IMR-90 (cell line): ENCODE measurements around the gene SLC16A8. TPM values are rescaled to one million over a fixed set of nuclear protein-coding genes. Genes with fewer than 3 reads are reported as not detected.

Source experiments
- ATAC-seq: fragments of 200-7000 bp; cut with Tn5 transposase; 2 replicates; pipeline ENCODE4 v1.9.1; 2020; ENCODE audit warnings: low read depth, mild to moderate bottlenecking, moderate library complexity
- BruUV-seq: library from RNA; stranded (reverse); fragments of 400-500 nt; replicated peaks from 2 replicates; lab custom pipeline; 2021; lab: Mats Ljungman, UMichigan
- CTCF ChIA-PET: fragments of 300-600 bp; formaldehyde crosslinking; extraction: SDS; loops from one replicate; lab custom pipeline; 2021; ENCODE audit warnings: antibody characterized with exemption; lab: Yijun Ruan, JAX
- POLR2A ChIA-PET: fragments of 300-600 bp; sonication (Branson Sonifier 250); formaldehyde crosslinking; loops from one replicate; lab custom pipeline; 2022; ENCODE audit warnings: antibody characterized with exemption; ENCODE audit not compliant: unreplicated experiment; lab: Charles Lee
- DNase-seq: peaks from one replicate; pipeline ENCODE4 v3.0.0; 2013
- H2AFZ ChIP-seq: replicated peaks from 2 replicates; pipeline ENCODE3; 2013; ENCODE audit warnings: low read length, mild to moderate bottlenecking; ENCODE audit not compliant: poor library complexity
- H2AK5ac ChIP-seq: 2 replicates; pipeline ENCODE4 v1.6.1; 2013; ENCODE audit warnings: low read depth, low read length, inconsistent platforms
- H2AK9ac ChIP-seq: replicated peaks from 2 replicates; pipeline ENCODE3; 2013; ENCODE audit warnings: mild to moderate bottlenecking, low read depth, low read length, moderate library complexity; ENCODE audit not compliant: poor library complexity
- H2BK120ac ChIP-seq: 2 replicates; pipeline ENCODE4 v1.6.1; 2013; ENCODE audit warnings: low read depth, low read length, inconsistent platforms
- H2BK15ac ChIP-seq: 3 replicates; pipeline ENCODE4 v1.6.1; 2013; ENCODE audit warnings: low read depth, low read length, inconsistent platforms
- H2BK20ac ChIP-seq: 2 replicates; pipeline ENCODE4 v1.6.1; 2013; ENCODE audit warnings: low read depth, mild to moderate bottlenecking, inconsistent platforms, low read length, moderate library complexity
- H2BK5ac ChIP-seq: 2 replicates; pipeline ENCODE4 v1.6.1; 2013; ENCODE audit warnings: mild to moderate bottlenecking, low read depth, low read length, inconsistent platforms; ENCODE audit not compliant: poor library complexity, severe bottlenecking
- H3K14ac ChIP-seq: replicated peaks from 2 replicates; pipeline ENCODE4 v1.6.1; 2013; ENCODE audit warnings: low read depth, low read length, inconsistent platforms
- H3K18ac ChIP-seq: 2 replicates; pipeline ENCODE4 v1.6.1; 2013; ENCODE audit warnings: low read depth, low read length, control low read depth
- H3K23ac ChIP-seq: 2 replicates; pipeline ENCODE4 v1.6.1; 2013; ENCODE audit warnings: low read depth, low read length, inconsistent platforms
- H3K27ac ChIP-seq: 2 replicates; pipeline ENCODE4 v1.5.1; 2013; ENCODE audit warnings: mild to moderate bottlenecking, control low read depth, low read length; ENCODE audit not compliant: insufficient read depth
- H3K27me3 ChIP-seq: 2 replicates; pipeline ENCODE4 v1.6.1; 2013; ENCODE audit warnings: low read length; ENCODE audit not compliant: control insufficient read depth, insufficient read depth
- H3K36me3 ChIP-seq: 2 replicates; pipeline ENCODE4 v1.6.1; 2013; ENCODE audit warnings: low read length, mixed read lengths; ENCODE audit not compliant: control insufficient read depth, insufficient read depth
- H3K4ac ChIP-seq: 2 replicates; pipeline ENCODE4 v1.6.1; 2013; ENCODE audit warnings: low read depth, low read length, inconsistent platforms
- H3K4me1 ChIP-seq: 2 replicates; pipeline ENCODE4 v1.6.1; 2013; ENCODE audit warnings: low read length, mixed read lengths; ENCODE audit not compliant: control insufficient read depth, insufficient read depth
- H3K4me2 ChIP-seq: 2 replicates; pipeline ENCODE4 v1.6.1; 2013; ENCODE audit warnings: low read depth, mild to moderate bottlenecking, control low read depth, low read length, moderate library complexity
- H3K4me3 ChIP-seq: 2 replicates; pipeline ENCODE4 v1.5.1; 2013; ENCODE audit warnings: low read depth, mild to moderate bottlenecking, control low read depth, low read length, moderate library complexity; ENCODE audit not compliant: insufficient read depth
- H3K56ac ChIP-seq: 2 replicates; pipeline ENCODE4 v1.6.1; 2013; ENCODE audit warnings: low read length, inconsistent platforms; ENCODE audit not compliant: insufficient read depth; ENCODE audit errors: extremely low read depth
- H3K79me1 ChIP-seq, 2 experiments: 2 replicates each; pipeline ENCODE4 v1.6.1; 2013; ENCODE audit warnings: low read length in 2 of 2, inconsistent platforms in 1 of 2, low read depth in 1 of 2
- H3K9ac ChIP-seq: 2 replicates; pipeline ENCODE4 v1.6.1; 2013; ENCODE audit warnings: low read depth, low read length, control low read depth
- H3K9me1 ChIP-seq: 2 replicates; pipeline ENCODE4 v1.6.1; 2013; ENCODE audit warnings: low read length, inconsistent platforms; ENCODE audit not compliant: insufficient read depth
- H3K9me3 ChIP-seq: 2 replicates; pipeline ENCODE4 v1.6.1; 2013; ENCODE audit warnings: low read length; ENCODE audit not compliant: control insufficient read depth, insufficient read depth
- H4K20me1 ChIP-seq: 2 replicates; pipeline ENCODE4 v1.6.1; 2013; ENCODE audit warnings: low read length, inconsistent platforms; ENCODE audit not compliant: insufficient read depth
- H4K5ac ChIP-seq: 2 replicates; pipeline ENCODE4 v1.6.1; 2013; ENCODE audit warnings: mild to moderate bottlenecking, low read depth, low read length, control low read depth
- H4K8ac ChIP-seq, 2 experiments: 2 replicates each; pipeline ENCODE4 v1.6.1; 2013; ENCODE audit warnings: low read depth in 2 of 2, low read length in 2 of 2, control low read depth in 1 of 2, inconsistent platforms in 1 of 2
- H4K91ac ChIP-seq: 2 replicates; pipeline ENCODE4 v1.6.1; 2013; ENCODE audit warnings: low read depth, low read length, inconsistent platforms; ENCODE audit not compliant: insufficient read depth
- BHLHE40 ChIP-seq: fragments of 150-350 bp; IDR thresholded peaks from 2 replicates; pipeline ENCODE4 v1.6.1; 2016; ENCODE audit warnings: mild to moderate bottlenecking, low read depth, low read length
- CHD1 ChIP-seq: IDR thresholded peaks from 2 replicates; pipeline ENCODE4 v1.6.1; 2012; ENCODE audit warnings: low read depth, low read length, improper control_type of control experiment
- ELK1 ChIP-seq: fragments of 150-350 bp; IDR thresholded peaks from 2 replicates; pipeline ENCODE4 v1.6.1; 2016; ENCODE audit warnings: low read depth, mild to moderate bottlenecking, low read length, moderate library complexity, borderline replicate concordance
- FOS ChIP-seq: fragments of 150-350 bp; IDR thresholded peaks from 2 replicates; pipeline ENCODE4 v1.6.1; 2016; ENCODE audit warnings: low read depth, low read length
- MAFK ChIP-seq: IDR thresholded peaks from 2 replicates; pipeline ENCODE4 v1.6.1; 2012; ENCODE audit warnings: low read depth, low read length, improper control_type of control experiment
- MAZ ChIP-seq: IDR thresholded peaks from 2 replicates; pipeline ENCODE4 v1.6.1; 2012; ENCODE audit warnings: low read depth, mild to moderate bottlenecking, low read length, improper control_type of control experiment, moderate library complexity, borderline replicate concordance
- MXI1 ChIP-seq: IDR thresholded peaks from 2 replicates; pipeline ENCODE4 v1.6.1; 2012; ENCODE audit warnings: low read depth, mild to moderate bottlenecking, low read length, moderate library complexity, borderline replicate concordance
- NFE2L2 ChIP-seq: fragments of 150-350 bp; IDR thresholded peaks from 2 replicates; pipeline ENCODE4 v1.6.1; 2016; ENCODE audit warnings: low read depth, mild to moderate bottlenecking, low read length
- POLR2A ChIP-seq: IDR thresholded peaks from 2 replicates; pipeline ENCODE4 v1.6.1; 2012; ENCODE audit warnings: mild to moderate bottlenecking, low read depth, low read length
- RAD21 ChIP-seq: IDR thresholded peaks from 2 replicates; pipeline ENCODE4 v1.6.1; 2012; ENCODE audit warnings: low read length, improper control_type of control experiment
- RFX5 ChIP-seq: IDR thresholded peaks from 2 replicates; pipeline ENCODE4 v1.8.0; 2012; ENCODE audit warnings: low read depth, mild to moderate bottlenecking, low read length, moderate library complexity
- SMC3 ChIP-seq: fragments of 150-350 bp; IDR thresholded peaks from 2 replicates; pipeline ENCODE4 v1.6.1; 2016; ENCODE audit warnings: low read depth, mild to moderate bottlenecking, antibody characterized with exemption, low read length, moderate library complexity
- USF2 ChIP-seq: fragments of 150-350 bp; IDR thresholded peaks from 2 replicates; pipeline ENCODE4 v1.6.1; 2017; ENCODE audit warnings: mild to moderate bottlenecking, antibody characterized with exemption, low read length, low read depth
- WGBS, 2 experiments: methylation state at CpG; one replicate each; pipeline versions ENCODE4 v1.1.5 to v1.1.7; 2013; ENCODE audit warnings: missing lambda C conversion rate in 2 of 2; ENCODE audit not compliant: insufficient read length in 1 of 2; ENCODE audit errors: extremely low coverage in 2 of 2; 5-methylcytosine and 5-hydroxymethylcytosine counted together
- dilution Hi-C: fragments of 300-500 bp; cut with HindIII; formaldehyde crosslinking; loops from one replicate; pipeline ENCODE4 v1.14.3; 2018; ENCODE audit warnings: low sequenced_read_pairs; ENCODE audit not compliant: unreplicated experiment
- in situ Hi-C: fragments of 300-500 bp; cut with MboI; formaldehyde crosslinking; loops from 3 replicates; pipeline ENCODE4 v1.14.3; 2019; ENCODE audit warnings: low sequenced_read_pairs, inconsistent platforms, mixed read lengths
- intact Hi-C: fragments of 100-400 bp; cut with micrococcal nuclease; formaldehyde crosslinking; loops from 2 replicates; pipeline ENCODE4 v1.10.0; 2022
- polyA plus RNA-seq, 3 experiments: library from polyadenylated mRNA; depleted of rRNA; stranded (reverse); fragments of >200 nt; gene quantifications; 2 replicates each; pipeline ENCODE4 v1.2.3, GENCODE V29; 2012; ENCODE audit warnings: low replicate concordance in 1 of 3
- total RNA-seq: library from RNA; depleted of rRNA; stranded (reverse); fragments of >200 nt; gene quantifications from 2 replicates; pipeline ENCODE4 v1.2.3, GENCODE V29; 2012

Gene SLC16A8
- total and polyA plus RNA-seq, 2 of the 4 experiments (the other 2 are of a cell fraction) = not detected

GRCh38 chr22:38040953-38041759 is 42.8 kb downstream of the SLC16A8 start (continued):
- TF ChIP-seq MAFK = no peak
- TF ChIP-seq FOS = no peak

GRCh38 chr22:38038890-38039812 is 44.8 kb downstream of the SLC16A8 start:
- WGBS, 2 experiments = 87% methylated on average over 20 of the region's 46 CpGs; no CpG with 5 or more reads in 1 of the 2 experiments
- Histone ChIP-seq H3K4ac (no peak overlapping the region), H2AK9ac (no peak overlapping the region), H2BK120ac (no peak overlapping the region), H3K9ac (no peak overlapping the region), H4K5ac (no peak overlapping the region), H3K9me3 (no peaks in the 10 kb centered on the region), H4K20me1 (no peaks in the 10 kb centered on the region), H3K27ac (no peak overlapping the region), H4K91ac (no peak overlapping the region), H3K4me3 (no peak overlapping the region), H3K36me3 (no peaks in the 10 kb centered on the region), H3K56ac (no peak overlapping the region), H3K23ac (no peak overlapping the region), H2BK15ac (no peak overlapping the region), H3K27me3 (peaks cover 2% of the 10 kb centered on the region; the same call in 1 of the 2 replicates), H3K14ac (no peak overlapping the region), H2BK20ac (no peak overlapping the region), H3K9me1 (0 out of 2 replicates have a peak, but pooled peaks cover 11% of the 10 kb centered on the region), H2AFZ (no peak overlapping the region), H3K4me1 (peaks cover 8% of the 10 kb centered on the region), H4K8ac (no peak overlapping the region), H3K79me1 (no peaks in the 10 kb centered on the region), H3K18ac (no peak overlapping the region), H2AK5ac (no peak overlapping the region), H3K4me2 (no peak overlapping the region), H2BK5ac (no peak overlapping the region)
- intact Hi-C loops (no loop called here), dilution Hi-C loops (no loop called here), in situ Hi-C loops (no loop called here)
- BruUV-seq = no TSS peak
- no peak for DNase-seq
- ChIA-PET CTCF (no interaction called here), POLR2A (no interaction called here)
- no peak for ATAC-seq
- TF ChIP-seq BHLHE40 = no peak
- TF ChIP-seq NFE2L2 = no peak
- no peak for TF ChIP-seq SMC3
- TF ChIP-seq MAFK = no peak
- no peak for TF ChIP-seq ELK1
- TF ChIP-seq POLR2A = no peak
- no peak for TF ChIP-seq FOS
- TF ChIP-seq RFX5 = no peak
- no peak for TF ChIP-seq USF2
- no peak for TF ChIP-seq RAD21
- no peak for TF ChIP-seq MAZ
- no peak for TF ChIP-seq CHD1
- no peak for TF ChIP-seq MXI1
